Skeletal muscle satellite cell (primary cell): ENCODE results near the gene VPS13A.
"Not testable (repeated sequence)": the region's sequence is repeated elsewhere in the genome, so short reads cannot be mapped to it uniquely, and the experiment has no call there.

Experiments used
- H3K27me3 ChIP-seq: 2 replicates; pipeline ENCODE4 v1.7.0; 2013; ENCODE audit warnings: low read length; ENCODE audit not compliant: control insufficient read depth, insufficient read depth
- H3K36me3 ChIP-seq: 2 replicates; pipeline ENCODE4 v1.7.0; 2013; ENCODE audit warnings: mild to moderate bottlenecking, control low read depth, low read length; ENCODE audit not compliant: insufficient read depth
- H3K4me1 ChIP-seq: 2 replicates; pipeline ENCODE4 v1.7.0; 2013; ENCODE audit warnings: low read length; ENCODE audit not compliant: control insufficient read depth, insufficient read depth
- H3K4me2 ChIP-seq: 2 replicates; pipeline ENCODE4 v1.7.0; 2013; ENCODE audit warnings: mild to moderate bottlenecking, low read length
- H3K4me3 ChIP-seq: 2 replicates; pipeline ENCODE4 v1.7.0; 2013; ENCODE audit warnings: low read length
- H3K9ac ChIP-seq: 2 replicates; pipeline ENCODE4 v1.7.0; 2013; ENCODE audit warnings: mild to moderate bottlenecking, low read depth, low read length, moderate library complexity
- H3K9me3 ChIP-seq: replicated peaks from 2 replicates; pipeline ENCODE4 v1.7.0; 2013; ENCODE audit warnings: mild to moderate bottlenecking, control low read depth, low read length

VPS13A gene

DNA sequence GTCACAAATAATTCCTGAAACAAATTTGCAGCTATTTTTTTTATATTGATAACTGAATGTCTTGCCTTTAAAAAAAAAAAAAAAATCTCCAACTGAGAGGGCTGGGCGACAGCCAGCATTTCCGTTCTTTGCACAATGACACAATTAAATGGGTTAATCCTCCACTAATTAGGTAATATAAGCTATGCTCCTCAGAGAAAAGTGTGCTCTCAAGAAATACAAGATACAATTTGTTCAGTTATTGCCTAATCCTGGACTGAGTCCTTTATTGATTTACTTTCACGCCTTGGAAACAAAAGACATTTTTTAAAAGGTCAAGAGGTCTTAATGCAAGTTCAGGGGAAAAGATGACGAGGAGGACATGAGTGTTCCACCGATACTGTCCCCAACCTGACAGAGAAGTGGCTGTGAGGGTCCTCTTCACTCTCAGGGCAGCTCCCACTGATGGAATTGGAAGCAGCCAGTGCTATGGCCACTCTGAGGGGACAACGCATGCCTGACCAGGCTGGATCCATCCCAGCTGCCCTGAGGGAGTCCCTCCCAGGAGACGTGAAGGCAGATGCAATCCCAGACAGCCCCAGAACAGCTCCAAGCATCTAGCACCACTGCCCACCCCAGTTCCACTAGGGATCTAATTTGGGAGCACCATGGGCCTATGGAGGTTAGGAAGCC lies 250.1 kb downstream of the VPS13A start:
- no peak overlapping the region for H3K4me3 ChIP-seq
- H3K36me3 ChIP-seq, result no peaks in the 10 kb centered on the region
- H3K4me2 ChIP-seq, result no peak overlapping the region
- H3K4me1 ChIP-seq, result peaks cover 10% of the 10 kb centered on the region
- no peak overlapping the region for H3K9ac ChIP-seq
- H3K27me3 ChIP-seq, result no peaks in the 10 kb centered on the region
- H3K9me3 ChIP-seq, result no peaks in the 10 kb centered on the region

DNA sequence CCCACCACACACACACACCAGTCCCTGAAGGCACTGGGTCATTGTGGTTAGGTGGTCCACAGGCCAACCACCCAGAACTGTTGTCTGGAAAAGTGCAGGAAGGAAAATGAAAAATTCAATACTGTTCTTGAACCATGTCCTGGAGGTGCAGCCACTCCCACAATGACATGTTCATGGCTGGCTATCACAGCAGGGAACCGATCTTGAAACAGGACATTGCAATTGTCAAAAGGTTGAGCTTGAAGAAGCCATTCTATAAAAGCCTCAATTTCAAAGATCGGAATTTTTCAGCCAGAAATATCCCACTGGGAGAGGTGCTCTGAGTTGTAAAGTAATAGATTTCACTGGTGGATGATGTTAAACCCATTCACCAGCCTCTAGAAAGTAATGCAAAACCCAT lies 252.6 kb downstream of the VPS13A start:
- Histone ChIP-seq H3K4me1 (peaks cover 5% of the 10 kb centered on the region), H3K9me3 (no peaks in the 10 kb centered on the region), H3K4me2 (no peak overlapping the region), H3K36me3 (no peaks in the 10 kb centered on the region), H3K9ac (no peak overlapping the region), H3K27me3 (no peaks in the 10 kb centered on the region), H3K4me3 (no peak overlapping the region)

DNA sequence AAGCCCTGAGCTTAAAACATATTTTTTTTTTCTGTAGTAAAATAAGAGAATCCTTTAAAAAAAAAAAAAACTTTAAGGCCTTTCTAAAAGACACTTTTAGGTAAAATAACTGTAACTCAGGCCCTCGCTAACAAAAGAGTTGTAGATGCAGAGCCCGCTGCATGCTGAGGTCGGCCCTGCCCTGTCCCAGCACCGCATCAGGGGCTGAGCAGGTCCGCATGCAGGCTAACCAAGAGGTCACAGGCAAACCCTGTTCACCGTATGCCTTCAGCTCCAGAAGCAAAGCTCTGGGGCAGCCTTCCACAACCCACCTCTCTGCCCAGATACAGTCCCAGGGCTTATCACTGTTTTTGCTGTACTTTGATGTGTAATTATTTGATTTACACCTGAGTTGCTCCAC lies 254.7 kb downstream of the VPS13A start:
- H3K4me1 ChIP-seq, result no peaks in the 10 kb centered on the region
- H3K9ac ChIP-seq, result no peak overlapping the region
- no peaks in the 10 kb centered on the region for H3K9me3 ChIP-seq
- H3K27me3 ChIP-seq, result no peaks in the 10 kb centered on the region
- H3K4me3 ChIP-seq, result no peak overlapping the region
- H3K4me2 ChIP-seq, result no peak overlapping the region
- no peaks in the 10 kb centered on the region for H3K36me3 ChIP-seq

DNA sequence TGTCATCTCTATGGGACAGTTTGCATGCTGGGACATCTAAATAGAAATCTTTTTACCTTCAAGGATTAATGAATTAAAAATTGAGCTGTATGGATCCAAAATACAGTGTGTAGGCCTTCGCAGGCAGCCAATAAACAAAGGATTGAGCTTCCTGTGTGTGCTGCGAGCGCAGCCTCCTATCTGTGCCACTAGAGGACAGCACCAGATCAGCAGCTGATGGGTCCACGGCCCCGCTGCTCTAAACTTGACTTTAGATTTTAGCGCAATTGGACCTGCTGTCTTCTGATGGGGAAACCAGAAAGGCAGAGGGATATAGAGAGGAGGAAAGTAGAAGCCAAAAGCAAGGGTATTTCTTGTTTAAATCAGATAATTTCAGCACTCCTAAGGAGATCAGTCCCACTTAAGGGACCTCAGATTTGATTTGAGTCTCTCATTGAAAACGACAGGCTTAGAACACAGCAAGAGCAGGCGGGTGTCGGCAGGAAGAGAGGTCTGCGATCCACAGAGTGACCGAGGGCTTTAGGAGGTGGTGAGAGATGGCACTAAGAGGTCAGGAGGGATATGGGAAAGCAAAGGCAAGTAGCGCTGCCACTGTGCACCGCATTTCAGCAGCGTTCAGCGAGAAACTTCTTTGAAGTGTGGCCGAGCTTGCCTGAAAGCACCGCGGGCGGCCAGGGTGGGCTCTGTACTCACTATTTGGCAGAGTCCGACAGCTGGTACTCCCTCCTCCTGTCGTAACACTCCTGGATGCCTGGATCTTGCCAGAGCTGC lies 256.5 kb downstream of the VPS13A start:
- Histone ChIP-seq H3K9me3 (no peaks in the 10 kb centered on the region), H3K4me2 (no peak overlapping the region), H3K4me3 (no peak overlapping the region), H3K27me3 (no peaks in the 10 kb centered on the region), H3K9ac (no peak overlapping the region), H3K36me3 (no peaks in the 10 kb centered on the region), H3K4me1 (no peaks in the 10 kb centered on the region)

DNA sequence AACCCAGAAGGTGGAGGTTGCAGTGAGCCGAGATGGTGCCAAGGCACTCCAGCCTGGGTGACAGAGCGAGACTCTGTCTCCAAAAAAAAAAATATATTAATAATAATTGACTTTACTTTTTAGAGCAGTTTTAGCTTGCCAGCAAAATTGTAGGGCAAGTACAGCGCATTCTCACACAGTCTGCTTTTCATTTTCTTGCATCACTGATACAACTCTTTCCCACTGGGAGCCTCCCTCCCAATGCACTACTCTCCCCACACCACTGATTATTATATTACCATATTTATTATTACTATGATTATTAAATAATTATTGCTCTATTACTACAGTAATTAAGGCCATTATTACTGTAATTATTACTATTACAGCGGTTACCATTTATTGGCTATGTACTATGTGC lies 257.9 kb downstream of the VPS13A start:
- H3K36me3 ChIP-seq, result no peaks in the 10 kb centered on the region
- H3K4me1 ChIP-seq, result peaks cover 7% of the 10 kb centered on the region
- no peak overlapping the region for H3K4me3 ChIP-seq
- H3K4me2 ChIP-seq, result no peak overlapping the region
- no peak overlapping the region for H3K9ac ChIP-seq
- H3K9me3 ChIP-seq, result no peaks in the 10 kb centered on the region
- H3K27me3 ChIP-seq, result no peaks in the 10 kb centered on the region

DNA sequence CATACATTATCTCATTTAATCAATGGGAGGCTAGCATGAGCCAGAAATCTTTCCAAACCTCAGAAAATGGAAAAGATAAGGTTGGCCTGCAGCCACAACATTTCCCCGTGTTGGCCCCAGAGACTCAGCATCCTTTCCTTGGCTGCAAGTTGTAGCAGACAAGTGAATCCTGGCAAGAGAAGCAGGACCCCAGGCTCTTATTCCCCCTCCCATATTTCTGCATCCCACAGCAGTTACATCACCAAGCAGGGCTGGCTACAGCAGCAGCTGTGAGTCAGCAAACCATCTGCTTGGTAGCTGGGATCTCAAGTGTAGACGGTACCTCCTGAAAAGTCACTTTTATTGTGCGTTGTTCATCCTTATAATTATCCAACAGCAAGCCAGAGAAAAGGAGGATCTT lies 258.4 kb downstream of the VPS13A start:
- Histone ChIP-seq H3K9me3 (no peaks in the 10 kb centered on the region), H3K36me3 (no peaks in the 10 kb centered on the region), H3K4me1 (peaks cover 8% of the 10 kb centered on the region), H3K4me2 (no peak overlapping the region), H3K27me3 (no peaks in the 10 kb centered on the region), H3K9ac (no peak overlapping the region), H3K4me3 (no peak overlapping the region)

DNA sequence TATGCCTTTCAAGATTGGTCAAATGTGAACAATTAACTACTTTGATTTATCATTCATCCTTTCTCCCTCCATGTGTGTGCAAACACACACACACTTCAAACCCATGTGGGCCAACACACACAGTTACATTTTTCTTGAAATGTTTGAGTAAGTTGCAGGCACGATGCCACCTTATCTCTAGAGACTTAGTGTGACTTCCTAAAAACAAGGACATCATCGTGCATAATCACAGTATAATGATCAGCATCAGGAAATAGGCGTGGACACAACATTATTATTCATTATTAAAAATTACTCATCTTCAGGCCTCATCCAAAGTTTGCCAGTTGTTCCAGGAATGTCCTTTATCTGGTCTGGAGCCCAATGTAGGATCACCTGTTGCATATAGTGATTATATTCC lies 261.3 kb downstream of the VPS13A start:
- Histone ChIP-seq H3K36me3 (no peaks in the 10 kb centered on the region), H3K4me2 (no peak overlapping the region), H3K9me3 (no peaks in the 10 kb centered on the region), H3K4me3 (no peak overlapping the region), H3K9ac (no peak overlapping the region), H3K4me1 (peaks cover 8% of the 10 kb centered on the region), H3K27me3 (no peaks in the 10 kb centered on the region)

DNA sequence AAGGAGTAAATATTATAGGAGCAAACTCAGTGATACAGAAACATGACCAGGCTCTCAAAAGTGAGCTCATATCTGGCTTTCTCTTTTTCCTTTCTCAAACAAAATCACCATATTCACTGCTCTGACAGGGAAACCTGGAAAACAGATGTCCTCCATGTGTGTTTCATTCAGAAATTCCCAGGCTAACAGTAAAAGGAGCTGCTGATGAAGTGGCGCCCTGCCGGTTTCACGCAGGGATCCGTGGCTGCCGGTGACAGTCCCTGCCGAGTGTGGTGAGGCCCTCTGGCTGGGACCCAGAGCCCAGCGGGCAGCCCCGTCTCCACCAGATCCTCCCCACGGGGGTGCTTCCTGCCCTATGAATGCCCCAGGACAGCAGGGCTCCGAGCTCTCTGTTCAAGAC lies 262.7 kb downstream of the VPS13A start:
- Histone ChIP-seq H3K4me1 (peaks cover 8% of the 10 kb centered on the region), H3K27me3 (no peaks in the 10 kb centered on the region), H3K36me3 (no peaks in the 10 kb centered on the region), H3K9ac (peak overlapping the region; percentile 32), H3K9me3 (no peaks in the 10 kb centered on the region), H3K4me3 (peak overlapping the region; percentile 19), H3K4me2 (peak overlapping the region; percentile 71)

DNA sequence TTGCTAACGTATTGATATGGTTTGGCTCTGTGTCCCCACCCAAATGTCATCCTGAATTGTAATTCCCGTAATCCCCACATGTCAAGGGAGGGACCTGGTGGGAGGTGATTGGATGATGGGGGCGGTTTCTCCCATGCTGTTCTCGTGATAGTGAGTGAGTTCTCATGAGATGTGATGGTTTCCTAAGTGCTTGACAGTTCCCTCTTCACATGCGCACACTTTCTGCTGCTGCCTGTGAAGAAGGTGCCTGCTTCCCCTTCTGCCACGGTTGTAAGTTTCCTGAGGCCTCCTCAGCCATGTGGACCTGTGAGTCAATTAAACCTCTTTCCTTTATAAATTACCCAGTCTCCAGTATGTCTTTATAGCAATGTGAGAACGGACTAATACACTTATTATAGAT lies 263.8 kb downstream of the VPS13A start:
- H3K9me3 ChIP-seq, H3K4me3 ChIP-seq, H3K27me3 ChIP-seq, H3K4me2 ChIP-seq, H3K36me3 ChIP-seq, H3K9ac ChIP-seq, H3K4me1 ChIP-seq: not testable (repeated sequence)

DNA sequence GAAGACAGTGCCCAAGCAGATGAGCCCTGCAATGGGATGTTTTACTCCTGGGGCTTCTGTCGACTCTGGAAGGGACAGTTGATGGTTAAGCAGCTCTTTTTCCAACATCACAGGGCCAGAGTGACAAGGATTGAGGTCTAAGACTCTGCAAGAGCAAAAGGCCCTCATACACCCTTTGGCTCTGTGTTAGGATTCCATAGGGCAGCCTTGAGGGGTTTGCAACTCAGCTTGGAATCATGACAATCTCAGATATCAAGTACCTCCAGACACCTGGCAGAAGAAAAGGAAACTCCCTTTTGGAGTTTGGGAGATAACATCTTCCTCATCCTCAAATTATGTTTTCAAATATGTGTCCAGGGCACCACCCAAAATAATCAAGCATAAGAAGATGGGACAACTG lies 265.1 kb downstream of the VPS13A start:
- H3K9me3 ChIP-seq, result no peaks in the 10 kb centered on the region
- H3K4me3 ChIP-seq, result no peak overlapping the region
- no peak overlapping the region for H3K9ac ChIP-seq
- no peaks in the 10 kb centered on the region for H3K27me3 ChIP-seq
- H3K36me3 ChIP-seq, result no peaks in the 10 kb centered on the region
- peaks cover 8% of the 10 kb centered on the region for H3K4me1 ChIP-seq
- H3K4me2 ChIP-seq, result no peak overlapping the region

DNA sequence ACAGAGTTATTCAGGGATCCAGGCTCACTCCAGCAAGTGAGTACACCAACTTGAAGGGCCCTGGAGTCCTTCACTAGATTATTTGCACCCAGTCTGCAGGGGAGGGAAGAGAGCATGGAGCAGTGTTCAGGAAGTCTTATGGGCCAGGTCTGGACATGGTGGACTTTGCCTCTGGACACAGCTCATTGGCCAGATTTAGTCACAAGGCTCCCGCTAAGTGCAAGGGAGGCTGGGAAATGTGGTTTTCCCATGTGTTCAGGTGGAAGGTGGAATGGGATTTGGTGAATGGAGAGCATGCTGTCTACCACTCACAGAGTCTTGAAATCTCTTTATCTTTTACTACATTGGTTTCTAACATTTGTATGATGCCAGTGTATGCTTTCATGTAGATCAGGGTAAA lies 270.3 kb downstream of the VPS13A start:
- Histone ChIP-seq H3K4me3 (no peak overlapping the region), H3K4me2 (no peak overlapping the region), H3K36me3 (no peaks in the 10 kb centered on the region)

More for the DNA sequence above, 270.3 kb downstream of the VPS13A start:
- Histone ChIP-seq H3K9ac (no peak overlapping the region), H3K4me1 (peaks cover 14% of the 10 kb centered on the region), H3K9me3 (no peaks in the 10 kb centered on the region), H3K27me3 (no peaks in the 10 kb centered on the region)
